ENCODE results near the gene LCE7A. TPM values are rescaled to one million over a fixed set of nuclear protein-coding genes. Genes with fewer than 3 reads are reported as not detected.

LCE7A gene
- total RNA-seq, 1 donor from 2014 or later = not detected

- H3K4me1 Mint-ChIP-seq (ENCODE audit: low read depth, unreplicated experiment) = peaks cover 1% of the 10 kb centered on the region
- FAIRE-seq (no peak), DNase-seq (ENCODE audit: low read depth) (no peak)
- H2AFZ ChIP-seq (ENCODE audit: low read depth, low read length) = no peak within 1 kb of the TSS
- H3K27ac Mint-ChIP-seq (ENCODE audit: unreplicated experiment) = no peak within 1 kb of the TSS
- peaks cover 2% of the 10 kb centered on the region for H3K27me3 Mint-ChIP-seq (ENCODE audit: low read depth, unreplicated experiment)
- no peaks in the 10 kb centered on the region for H3K79me2 ChIP-seq (ENCODE audit: insufficient read depth, low read length)
- no peak within 1 kb of the TSS for H3K4me3 Mint-ChIP-seq (ENCODE audit: unreplicated experiment)
- H3K36me3 Mint-ChIP-seq (ENCODE audit: low read depth, unreplicated experiment) = no peaks in the 10 kb centered on the region
- no peaks in the 10 kb centered on the region for H3K4me1 ChIP-seq (ENCODE audit: insufficient read depth, low read length)
- H3K27me3 ChIP-seq (ENCODE audit: insufficient read depth, low read length) = no peaks in the 10 kb centered on the region
- no peak for TF ChIP-seq CTCF (IDR thresholded peaks at IDR 0.05; ENCODE audit: insufficient read depth, low read depth, low read length)
- H3K9ac ChIP-seq (ENCODE audit: low read length) = no peak within 1 kb of the TSS
- H3K9me3 Mint-ChIP-seq (ENCODE audit: unreplicated experiment) = peaks cover 2% of the 10 kb centered on the region
- H3K27ac ChIP-seq (ENCODE audit: low read depth, low read length) = no peak within 1 kb of the TSS
- H3K9me3 ChIP-seq (ENCODE audit: insufficient read depth, low read depth, low read length) = no peaks in the 10 kb centered on the region
- H3K4me2 ChIP-seq (ENCODE audit: low read length) = no peak within 1 kb of the TSS
- no peak within 1 kb of the TSS for H3K4me3 ChIP-seq (ENCODE audit: insufficient read depth, low read depth, low read length)
- H4K20me1 ChIP-seq (ENCODE audit: insufficient read depth, low read length) = no peaks in the 10 kb centered on the region
- H3K36me3 ChIP-seq (ENCODE audit: insufficient read depth, low read length) = no peaks in the 10 kb centered on the region
These were observed 18.2 kb downstream of the LCE7A start, which contains the start of gene SMCP for GRCh38 chr1:152878042-152878441. Gene SMCP, plus strand, starts transcription at chr1:152878322. Its CDS starts 6,101 bp downstream, at chr1:152884423.

DNA sequence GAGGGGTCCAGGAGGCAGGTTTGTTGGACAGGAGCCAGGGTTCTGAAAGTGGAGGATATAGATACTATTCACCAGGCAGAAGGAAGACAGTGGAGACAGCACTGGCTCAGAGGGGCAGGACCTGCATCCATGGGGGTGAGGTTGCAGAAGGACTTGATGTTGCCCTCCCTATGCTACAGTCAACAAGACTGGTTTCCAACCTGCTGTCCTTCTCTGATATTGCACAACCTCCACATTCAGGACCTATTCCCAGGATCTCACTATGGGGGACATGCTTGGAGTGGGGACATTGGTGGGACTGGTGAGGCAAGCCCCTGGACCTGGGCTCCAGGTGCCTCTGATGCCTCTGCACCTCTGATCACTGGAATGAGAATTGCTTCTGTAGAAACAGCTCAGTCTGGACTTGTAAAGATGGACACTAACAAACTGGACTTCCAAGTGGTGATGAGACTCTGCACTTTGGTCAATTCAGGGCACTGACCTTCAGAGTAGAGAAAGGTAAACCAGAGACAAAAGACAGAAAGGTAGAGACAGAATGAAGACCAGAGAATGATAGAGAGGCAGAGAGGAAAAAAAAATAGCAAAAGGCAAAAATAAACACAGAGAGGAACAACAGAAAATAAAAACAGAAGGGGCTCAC is 19.9 kb downstream of the LCE7A start:
- H2AFZ ChIP-seq (ENCODE audit: low read depth, low read length) = no peak overlapping the region
- DNase-seq (ENCODE audit: low read depth) = no peak
- no peaks in the 10 kb centered on the region for H3K36me3 ChIP-seq (ENCODE audit: insufficient read depth, low read length)
- no peaks in the 10 kb centered on the region for H4K20me1 ChIP-seq (ENCODE audit: insufficient read depth, low read length)
- H3K27ac ChIP-seq (ENCODE audit: low read depth, low read length) = no peak overlapping the region
- no peak overlapping the region for H3K4me3 ChIP-seq (ENCODE audit: insufficient read depth, low read depth, low read length)
- H3K4me1 ChIP-seq (ENCODE audit: insufficient read depth, low read length) = no peaks in the 10 kb centered on the region
- Mint-ChIP-seq H3K27me3 (ENCODE audit: low read depth, unreplicated experiment) (peaks cover 2% of the 10 kb centered on the region), H3K36me3 (ENCODE audit: low read depth, unreplicated experiment) (no peaks in the 10 kb centered on the region), H3K27ac (ENCODE audit: unreplicated experiment) (no peak overlapping the region), H3K4me1 (ENCODE audit: low read depth, unreplicated experiment) (peaks cover 3% of the 10 kb centered on the region), H3K4me3 (ENCODE audit: unreplicated experiment) (no peak overlapping the region), H3K9me3 (ENCODE audit: unreplicated experiment) (peaks cover 2% of the 10 kb centered on the region)
- H3K27me3 ChIP-seq (ENCODE audit: insufficient read depth, low read length) = no peaks in the 10 kb centered on the region
- H3K9me3 ChIP-seq (ENCODE audit: insufficient read depth, low read depth, low read length) = no peaks in the 10 kb centered on the region
- TF ChIP-seq EZH2 (IDR thresholded peaks at IDR 0.05; ENCODE audit: insufficient read depth, low read length) = no peak
- TF ChIP-seq CTCF (IDR thresholded peaks at IDR 0.05; ENCODE audit: insufficient read depth, low read depth, low read length) = no peak
- H3K9ac ChIP-seq (ENCODE audit: low read length) = no peak overlapping the region
- H3K79me2 ChIP-seq (ENCODE audit: insufficient read depth, low read length) = no peaks in the 10 kb centered on the region
- H3K4me2 ChIP-seq (ENCODE audit: low read length) = no peak overlapping the region
- FAIRE-seq = no peak

DNA sequence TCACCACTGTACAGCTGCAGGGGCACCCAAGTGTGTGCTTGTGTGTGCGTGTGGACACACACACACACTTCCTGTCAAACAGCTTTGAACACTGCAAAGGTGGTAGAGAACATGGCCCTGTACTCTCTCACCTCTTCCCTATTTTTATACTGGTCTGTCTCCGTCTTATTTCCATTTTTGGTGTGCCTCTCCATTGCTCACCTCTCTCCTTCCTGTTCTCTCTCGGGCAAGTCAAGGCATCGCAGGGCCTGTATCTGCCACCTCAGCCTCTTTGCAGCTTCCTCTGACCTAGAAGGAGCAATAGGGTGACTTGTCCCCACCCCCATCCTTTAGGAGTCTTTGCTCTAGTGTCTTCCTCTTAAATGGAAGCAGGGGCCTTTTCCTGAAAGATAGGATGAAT is 20.5 kb downstream of the LCE7A start:
- Histone ChIP-seq H3K9ac (ENCODE audit: low read length) (no peak overlapping the region), H3K4me2 (ENCODE audit: low read length) (no peak overlapping the region), H3K4me3 (ENCODE audit: insufficient read depth, low read depth, low read length) (no peak overlapping the region), H3K4me1 (ENCODE audit: insufficient read depth, low read length) (no peaks in the 10 kb centered on the region), H3K9me3 (ENCODE audit: insufficient read depth, low read depth, low read length) (no peaks in the 10 kb centered on the region), H3K27me3 (ENCODE audit: insufficient read depth, low read length) (no peaks in the 10 kb centered on the region), H3K27ac (ENCODE audit: low read depth, low read length) (no peak overlapping the region), H4K20me1 (ENCODE audit: insufficient read depth, low read length) (no peaks in the 10 kb centered on the region), H3K79me2 (ENCODE audit: insufficient read depth, low read length) (no peaks in the 10 kb centered on the region), H2AFZ (ENCODE audit: low read depth, low read length) (no peak overlapping the region), H3K36me3 (ENCODE audit: insufficient read depth, low read length) (no peaks in the 10 kb centered on the region)
- no peak overlapping the region for H3K4me3 Mint-ChIP-seq (ENCODE audit: unreplicated experiment)
- H3K27me3 Mint-ChIP-seq (ENCODE audit: low read depth, unreplicated experiment) = peaks cover 2% of the 10 kb centered on the region
- H3K9me3 Mint-ChIP-seq (ENCODE audit: unreplicated experiment) = peaks cover 2% of the 10 kb centered on the region
- peak overlapping the region; percentile 35 for H3K27ac Mint-ChIP-seq (ENCODE audit: unreplicated experiment)
- no peaks in the 10 kb centered on the region for H3K36me3 Mint-ChIP-seq (ENCODE audit: low read depth, unreplicated experiment)
- peaks cover 7% of the 10 kb centered on the region for H3K4me1 Mint-ChIP-seq (ENCODE audit: low read depth, unreplicated experiment)
- FAIRE-seq (no peak), DNase-seq (ENCODE audit: low read depth) (no peak)
- TF ChIP-seq CTCF (IDR thresholded peaks at IDR 0.05; ENCODE audit: insufficient read depth, low read depth, low read length) = no peak
- no peak for TF ChIP-seq EZH2 (IDR thresholded peaks at IDR 0.05; ENCODE audit: insufficient read depth, low read length)
